HCT116 (cell line): ENCODE data around the gene UGGT2. TPM values are rescaled to one million over a fixed set of nuclear protein-coding genes. Genes with fewer than 3 reads are reported as not detected.

Experiments
- ATAC-seq: fragments of 200-7000 bp; cut with Tn5 transposase; 2 replicates; pipeline ENCODE4 v1.9.1; 2020; ENCODE audit warnings: mild to moderate bottlenecking, moderate library complexity
- BruUV-seq: library from RNA; stranded (reverse); fragments of 400-500 nt; replicated peaks from 2 replicates; lab custom pipeline; 2021; lab: Mats Ljungman, UMichigan
- CTCF ChIA-PET: fragments of 300-600 bp; sonication (Branson Sonifier 250); formaldehyde crosslinking; loops from one replicate; lab custom pipeline; 2021; ENCODE audit warnings: antibody characterized with exemption; lab: Charles Lee
- POLR2A ChIA-PET: fragments of 300-600, 350-600 bp; sonication (Branson Sonifier 250); formaldehyde crosslinking; loops from one replicate; lab custom pipeline; 2021; ENCODE audit warnings: antibody characterized with exemption; lab: Charles Lee
- RAD21 ChIA-PET, 2 experiments: fragments of 300-600 bp; sonication (Branson Sonifier 250); formaldehyde crosslinking; loops; one replicate each; lab custom pipeline; 2023; ENCODE audit warnings: low total read pairs in 2 of 2; ENCODE audit not compliant: uncharacterized antibody in 2 of 2, unreplicated experiment in 2 of 2, low non-redundant PET in 1 of 2; lab: Charles Lee
- DNase-seq: peaks from one replicate; pipeline ENCODE4 v3.0.0-alpha.2; 2010; ENCODE audit warnings: low read depth, low spot score
- H2AFZ ChIP-seq: fragments of 200-600 bp; shearing (Covaris generic), sonication (generic); 2 replicates; pipeline ENCODE4 v1.6.1; 2017; ENCODE audit warnings: low read depth, mixed run types, mixed read lengths, antibody characterized with exemption, low read length; ENCODE audit not compliant: poor library complexity, severe bottlenecking
- H3K27ac ChIP-seq: 2 replicates; pipeline ENCODE4 v1.5.1; 2012; ENCODE audit warnings: low read depth, low read length
- H3K27me3 ChIP-seq: fragments of 200-600 bp; sonication (generic); 2 replicates; pipeline ENCODE4 v1.6.1; 2016; ENCODE audit warnings: mixed run types, low read length, mixed read lengths; ENCODE audit not compliant: insufficient read depth
- H3K36me3 ChIP-seq, 2 experiments: fragments of 200-500 bp in 1 of 2; fragments of 200-600 bp in 1 of 2; sonication (Bioruptor generic) in 1 of 2; sonication (generic) in 1 of 2; 2 replicates each; pipeline versions ENCODE4 v1.5.1 to v1.6.1; 2014 to 2016; ENCODE audit warnings: low read length in 2 of 2, inconsistent platforms in 1 of 2, mixed read lengths in 1 of 2, mixed run types in 1 of 2; ENCODE audit not compliant: insufficient read depth in 2 of 2, control insufficient read depth in 1 of 2
- H3K4me1 ChIP-seq, 2 experiments: fragments of 200-600 bp in 1 of 2; sonication (generic) in 1 of 2; 2 replicates each; pipeline versions ENCODE4 v1.5.1 to v1.6.1; 2012 to 2017; ENCODE audit warnings: low read length in 2 of 2, inconsistent platforms in 1 of 2, mild to moderate bottlenecking in 1 of 2, mixed read lengths in 1 of 2, mixed run types in 1 of 2, moderate library complexity in 1 of 2; ENCODE audit not compliant: insufficient read depth in 2 of 2, control insufficient read depth in 1 of 2
- H3K4me2 ChIP-seq: fragments of 200-600 bp; sonication (generic); 2 replicates; pipeline ENCODE4 v1.6.1; 2017; ENCODE audit warnings: mixed run types, low read length, mixed read lengths
- H3K4me3 ChIP-seq, 2 experiments: fragments of 200-600 bp in 1 of 2; sonication (generic) in 1 of 2; replicated peaks in 1 of 2; 2 replicates each; pipeline ENCODE4 v1.5.1; 2011 to 2016; ENCODE audit warnings: low read length in 2 of 2, control low read depth in 1 of 2, low read depth in 1 of 2, mild to moderate bottlenecking in 1 of 2, mixed read lengths in 1 of 2, mixed run types in 1 of 2
- H3K79me2 ChIP-seq: fragments of 200-600 bp; sonication (generic); 2 replicates; pipeline ENCODE4 v1.6.1; 2017; ENCODE audit warnings: mild to moderate bottlenecking, mixed run types, low read length, moderate library complexity, mixed read lengths; ENCODE audit not compliant: insufficient read depth
- H3K9ac ChIP-seq: fragments of 200-600 bp; sonication (generic); 2 replicates; pipeline ENCODE4 v1.6.1; 2016; ENCODE audit warnings: low read length, mixed read lengths
- H3K9me2 ChIP-seq: fragments of 200-600 bp; sonication (generic), shearing (Covaris generic); 2 replicates; pipeline ENCODE4 v1.6.1; 2017; ENCODE audit warnings: mixed run types, mild to moderate bottlenecking, moderate library complexity; ENCODE audit not compliant: insufficient read depth
- H3K9me3 ChIP-seq, 2 experiments: fragments of 200-500 bp in 1 of 2; fragments of 200-600 bp in 1 of 2; sonication (Bioruptor generic) in 1 of 2; sonication (generic) in 1 of 2; 2 replicates each; pipeline ENCODE4 v1.6.1; 2014 to 2017; ENCODE audit warnings: low read length in 2 of 2, mixed read lengths in 2 of 2, inconsistent platforms in 1 of 2, low read depth in 1 of 2, mild to moderate bottlenecking in 1 of 2, mixed run types in 1 of 2, moderate library complexity in 1 of 2; ENCODE audit not compliant: control insufficient read depth in 1 of 2, insufficient read depth in 1 of 2
- H4K20me1 ChIP-seq: fragments of 200-600 bp; sonication (generic), shearing (Covaris generic); 2 replicates; pipeline ENCODE4 v1.6.1; 2017; ENCODE audit warnings: mixed run types, mild to moderate bottlenecking, moderate library complexity; ENCODE audit not compliant: insufficient read depth
- CBX3 ChIP-seq: IDR thresholded peaks from 2 replicates; pipeline ENCODE4 v1.6.1; 2012; ENCODE audit warnings: low read depth
- CEBPB ChIP-seq: IDR thresholded peaks from 2 replicates; pipeline ENCODE4 v1.6.1; 2012; ENCODE audit warnings: low read depth
- ELF1 ChIP-seq: IDR thresholded peaks from 2 replicates; pipeline ENCODE4 v1.6.1; 2012; ENCODE audit warnings: low read depth, borderline replicate concordance
- EZH2 ChIP-seq: fragments of 200-600 bp; sonication (generic); IDR thresholded peaks from 2 replicates; pipeline ENCODE4 v1.6.1; 2017; ENCODE audit warnings: antibody characterized with exemption, mixed run types
- FOSL1 ChIP-seq: IDR thresholded peaks from 2 replicates; pipeline ENCODE4 v1.6.1; 2012; ENCODE audit warnings: low read depth
- SIN3A ChIP-seq: IDR thresholded peaks from 2 replicates; pipeline ENCODE4 v1.6.1; 2012; ENCODE audit warnings: low read depth
- SP1 ChIP-seq: IDR thresholded peaks from 2 replicates; pipeline ENCODE4 v1.6.1; 2012; ENCODE audit warnings: low read depth
- SRF ChIP-seq: IDR thresholded peaks from 2 replicates; pipeline ENCODE4 v1.6.1; 2012; ENCODE audit warnings: low read depth
- YY1 ChIP-seq: IDR thresholded peaks from 2 replicates; pipeline ENCODE4 v1.6.1; 2011; ENCODE audit warnings: low read length, low read depth, moderate library complexity, mild to moderate bottlenecking; ENCODE audit not compliant: insufficient replicate concordance; ENCODE audit errors: extremely low read depth
- ZFX ChIP-seq: fragments of 450-650 bp; IDR thresholded peaks from 2 replicates; pipeline ENCODE4 v1.6.1; 2017
- ZNF274 ChIP-seq: fragments of 200-500 bp; sonication (Bioruptor generic); IDR thresholded peaks from 2 replicates; pipeline ENCODE4 v1.6.1; 2014; ENCODE audit warnings: mild to moderate bottlenecking, low read depth, low read length, inconsistent platforms
- intact Hi-C: fragments of 100-400 bp; cut with micrococcal nuclease; formaldehyde crosslinking; loops from 2 replicates; pipeline ENCODE4 v1.10.0; 2022
- total RNA-seq: library from RNA; stranded (reverse); gene quantifications from one replicate; pipeline ENCODE4 v1.2.1, GENCODE V29; 2021; ENCODE audit not compliant: unreplicated experiment
- TF ChIP-seq, protein P1 (sequence below): IDR thresholded peaks from 2 replicates; pipeline ENCODE4 v1.6.1; 2012; ENCODE audit warnings: low read depth
- TF ChIP-seq, protein P2 (sequence below): IDR thresholded peaks from 2 replicates; pipeline ENCODE4 v1.6.1; 2012
- TF ChIP-seq, protein P3 (sequence below), 3 experiments: fragments of 200-600 bp in 1 of 3; sonication (generic) in 1 of 3; IDR thresholded peaks in 2 of 3; conservative IDR thresholded peaks in 1 of 3; 2 replicates each; pipeline ENCODE4 v1.5.1; 2012 to 2017; ENCODE audit warnings: low read depth in 2 of 3, low read length in 2 of 3, antibody characterized with exemption in 1 of 3, borderline replicate concordance in 1 of 3, control low read depth in 1 of 3, mild to moderate bottlenecking in 1 of 3, mixed read lengths in 1 of 3, mixed run types in 1 of 3, moderate library complexity in 1 of 3; ENCODE audit not compliant: insufficient read depth in 1 of 3
- TF ChIP-seq, protein P4 (sequence below): IDR thresholded peaks from 2 replicates; pipeline ENCODE4 v1.6.1; 2012

Gene UGGT2
- total RNA-seq, 1 experiment from 2014 or later: 27.1 TPM

DNA sequence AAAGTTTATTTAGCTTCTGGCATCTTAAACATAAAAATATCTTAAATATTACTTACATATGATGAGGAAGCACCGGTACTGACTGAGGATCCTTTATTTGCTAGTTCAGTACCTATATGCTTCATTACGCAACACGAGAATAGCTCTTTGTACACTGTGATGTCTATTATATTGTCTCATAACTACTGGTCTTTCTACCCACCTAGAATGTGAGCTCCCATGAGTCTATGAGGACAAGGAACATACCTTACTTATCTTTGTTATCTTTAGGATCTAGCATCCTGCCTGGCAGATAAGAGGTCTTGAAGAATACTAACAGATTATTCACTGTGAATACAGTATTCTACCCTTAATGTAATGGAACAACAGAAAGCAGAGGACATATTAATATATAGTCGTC, 251.4 kb downstream of the UGGT2 start:
- DNase-seq: no peak
- Histone ChIP-seq H3K27ac (no peak overlapping the region), H3K9ac (no peak overlapping the region), H3K4me2 (no peak overlapping the region), H2AFZ (no peak overlapping the region), H3K9me3 (no peaks in the 10 kb centered on the region; a peak in 1 of 4 replicates), H3K4me1 (no peaks in the 10 kb centered on the region), H3K27me3 (no peaks in the 10 kb centered on the region), H3K9me2 (no peaks in the 10 kb centered on the region), H3K79me2 (no peaks in the 10 kb centered on the region), H4K20me1 (no peaks in the 10 kb centered on the region), H3K4me3 (no peak overlapping the region), H3K36me3 (no peaks in the 10 kb centered on the region)
- BruUV-seq: no TSS peak
- ATAC-seq: no peak
- TF ChIP-seq EZH2: no peak
- TF ChIP-seq, protein P1, sequence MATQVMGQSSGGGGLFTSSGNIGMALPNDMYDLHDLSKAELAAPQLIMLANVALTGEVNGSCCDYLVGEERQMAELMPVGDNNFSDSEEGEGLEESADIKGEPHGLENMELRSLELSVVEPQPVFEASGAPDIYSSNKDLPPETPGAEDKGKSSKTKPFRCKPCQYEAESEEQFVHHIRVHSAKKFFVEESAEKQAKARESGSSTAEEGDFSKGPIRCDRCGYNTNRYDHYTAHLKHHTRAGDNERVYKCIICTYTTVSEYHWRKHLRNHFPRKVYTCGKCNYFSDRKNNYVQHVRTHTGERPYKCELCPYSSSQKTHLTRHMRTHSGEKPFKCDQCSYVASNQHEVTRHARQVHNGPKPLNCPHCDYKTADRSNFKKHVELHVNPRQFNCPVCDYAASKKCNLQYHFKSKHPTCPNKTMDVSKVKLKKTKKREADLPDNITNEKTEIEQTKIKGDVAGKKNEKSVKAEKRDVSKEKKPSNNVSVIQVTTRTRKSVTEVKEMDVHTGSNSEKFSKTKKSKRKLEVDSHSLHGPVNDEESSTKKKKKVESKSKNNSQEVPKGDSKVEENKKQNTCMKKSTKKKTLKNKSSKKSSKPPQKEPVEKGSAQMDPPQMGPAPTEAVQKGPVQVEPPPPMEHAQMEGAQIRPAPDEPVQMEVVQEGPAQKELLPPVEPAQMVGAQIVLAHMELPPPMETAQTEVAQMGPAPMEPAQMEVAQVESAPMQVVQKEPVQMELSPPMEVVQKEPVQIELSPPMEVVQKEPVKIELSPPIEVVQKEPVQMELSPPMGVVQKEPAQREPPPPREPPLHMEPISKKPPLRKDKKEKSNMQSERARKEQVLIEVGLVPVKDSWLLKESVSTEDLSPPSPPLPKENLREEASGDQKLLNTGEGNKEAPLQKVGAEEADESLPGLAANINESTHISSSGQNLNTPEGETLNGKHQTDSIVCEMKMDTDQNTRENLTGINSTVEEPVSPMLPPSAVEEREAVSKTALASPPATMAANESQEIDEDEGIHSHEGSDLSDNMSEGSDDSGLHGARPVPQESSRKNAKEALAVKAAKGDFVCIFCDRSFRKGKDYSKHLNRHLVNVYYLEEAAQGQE: no peak
- TF ChIP-seq, protein P2, sequence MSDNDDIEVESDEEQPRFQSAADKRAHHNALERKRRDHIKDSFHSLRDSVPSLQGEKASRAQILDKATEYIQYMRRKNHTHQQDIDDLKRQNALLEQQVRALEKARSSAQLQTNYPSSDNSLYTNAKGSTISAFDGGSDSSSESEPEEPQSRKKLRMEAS: no peak
- intact Hi-C loops: no loop called here
- CTCF ChIA-PET: no interaction called here
- RAD21 ChIA-PET: no interaction called here
- POLR2A ChIA-PET: no interaction called here

DNA sequence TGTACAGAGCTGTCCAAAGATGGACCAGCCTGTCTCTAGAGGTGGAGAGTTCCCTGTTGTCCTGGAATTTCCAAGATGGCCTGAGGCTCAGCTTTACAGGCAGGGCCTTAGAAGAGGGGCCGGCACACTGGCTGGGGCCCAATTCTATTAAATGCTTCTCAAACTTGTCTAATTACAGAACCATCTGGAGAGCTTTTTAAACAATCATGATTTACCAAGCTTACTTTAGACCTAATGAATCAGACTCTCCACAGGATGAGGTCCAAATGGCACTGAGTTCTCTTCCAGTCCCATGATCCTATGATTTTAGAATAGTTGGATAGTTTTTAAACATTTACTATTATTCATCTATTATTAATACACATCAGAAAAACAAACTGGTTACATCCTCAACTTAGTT, 252.8 kb downstream of the UGGT2 start:
- no TSS peak for BruUV-seq
- no peak overlapping the region for H3K27ac ChIP-seq
- DNase-seq (no peak), ATAC-seq (no peak)
- no peak overlapping the region for H3K4me3 ChIP-seq
- H3K9me3 ChIP-seq: no peaks in the 10 kb centered on the region
- intact Hi-C loops: no loop called here
- TF ChIP-seq SP1 (no peak), SRF (no peak), CEBPB (no peak), SIN3A (no peak), ZNF274 (no peak), YY1 (no peak), FOSL1 (no peak), ELF1 (no peak), ZFX (no peak), CBX3 (no peak)
- TF ChIP-seq, protein P3, sequence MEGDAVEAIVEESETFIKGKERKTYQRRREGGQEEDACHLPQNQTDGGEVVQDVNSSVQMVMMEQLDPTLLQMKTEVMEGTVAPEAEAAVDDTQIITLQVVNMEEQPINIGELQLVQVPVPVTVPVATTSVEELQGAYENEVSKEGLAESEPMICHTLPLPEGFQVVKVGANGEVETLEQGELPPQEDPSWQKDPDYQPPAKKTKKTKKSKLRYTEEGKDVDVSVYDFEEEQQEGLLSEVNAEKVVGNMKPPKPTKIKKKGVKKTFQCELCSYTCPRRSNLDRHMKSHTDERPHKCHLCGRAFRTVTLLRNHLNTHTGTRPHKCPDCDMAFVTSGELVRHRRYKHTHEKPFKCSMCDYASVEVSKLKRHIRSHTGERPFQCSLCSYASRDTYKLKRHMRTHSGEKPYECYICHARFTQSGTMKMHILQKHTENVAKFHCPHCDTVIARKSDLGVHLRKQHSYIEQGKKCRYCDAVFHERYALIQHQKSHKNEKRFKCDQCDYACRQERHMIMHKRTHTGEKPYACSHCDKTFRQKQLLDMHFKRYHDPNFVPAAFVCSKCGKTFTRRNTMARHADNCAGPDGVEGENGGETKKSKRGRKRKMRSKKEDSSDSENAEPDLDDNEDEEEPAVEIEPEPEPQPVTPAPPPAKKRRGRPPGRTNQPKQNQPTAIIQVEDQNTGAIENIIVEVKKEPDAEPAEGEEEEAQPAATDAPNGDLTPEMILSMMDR (IDR thresholded peaks at IDR 0.05 in 2 of 3, conservative IDR thresholded peaks at IDR 0.05 in 1 of 3; ENCODE audit: borderline replicate concordance in 1 of 3, insufficient read depth in 1 of 3, low read depth in 2 of 3, low read length in 2 of 3): no peak
- TF ChIP-seq, protein P4, sequence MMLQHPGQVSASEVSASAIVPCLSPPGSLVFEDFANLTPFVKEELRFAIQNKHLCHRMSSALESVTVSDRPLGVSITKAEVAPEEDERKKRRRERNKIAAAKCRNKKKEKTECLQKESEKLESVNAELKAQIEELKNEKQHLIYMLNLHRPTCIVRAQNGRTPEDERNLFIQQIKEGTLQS: no peak
- no peaks in the 10 kb centered on the region for H3K36me3 ChIP-seq
- H3K4me2 ChIP-seq: no peak overlapping the region
- H3K9me2 ChIP-seq: no peaks in the 10 kb centered on the region
- H3K79me2 ChIP-seq: no peaks in the 10 kb centered on the region
- POLR2A ChIA-PET: no interaction called here
- H2AFZ ChIP-seq: no peak overlapping the region
- RAD21 ChIA-PET: no interaction called here
- no peaks in the 10 kb centered on the region for H3K4me1 ChIP-seq
- no peaks in the 10 kb centered on the region for H4K20me1 ChIP-seq
- H3K9ac ChIP-seq: no peak overlapping the region
- CTCF ChIA-PET: no interaction called here
- no peaks in the 10 kb centered on the region for H3K27me3 ChIP-seq
